HEK293T (cell line): ENCODE results near the gene CDK12.

Source experiments
- ARNT ChIP-seq: fragments of 450-650 bp; IDR thresholded peaks from 2 replicates; pipeline ENCODE4 v1.6.1; 2017; ENCODE audit warnings: mild to moderate bottlenecking
- BHLHE40 ChIP-seq: fragments of 450-650 bp; IDR thresholded peaks from 2 replicates; pipeline ENCODE4 v1.6.1; 2016; ENCODE audit warnings: mild to moderate bottlenecking, moderate library complexity, borderline replicate concordance
- CTBP1 ChIP-seq: fragments of 450-650 bp; IDR thresholded peaks from 2 replicates; pipeline ENCODE4 v1.6.1; 2016; ENCODE audit warnings: borderline replicate concordance
- FOXA1 ChIP-seq: fragments of 450-650 bp; IDR thresholded peaks from 2 replicates; pipeline ENCODE4 v1.6.1; 2016; ENCODE audit warnings: mild to moderate bottlenecking
- FOXK2 ChIP-seq: fragments of 450-650 bp; IDR thresholded peaks from 2 replicates; pipeline ENCODE4 v1.6.1; 2016; ENCODE audit warnings: mild to moderate bottlenecking
- FOXM1 ChIP-seq: fragments of 450-650 bp; IDR thresholded peaks from 2 replicates; pipeline ENCODE4 v1.6.1; 2017; ENCODE audit warnings: mild to moderate bottlenecking, borderline replicate concordance
- HDGF ChIP-seq: fragments of 450-650 bp; IDR thresholded peaks from 2 replicates; pipeline ENCODE4 v1.6.1; 2017; ENCODE audit warnings: antibody characterized with exemption, borderline replicate concordance
- SUZ12 ChIP-seq: fragments of 450-650 bp; IDR thresholded peaks from 2 replicates; pipeline ENCODE4 v1.6.1; 2016; ENCODE audit warnings: mild to moderate bottlenecking
- TARDBP ChIP-seq: fragments of 450-650 bp; IDR thresholded peaks from 2 replicates; pipeline ENCODE4 v1.6.1; 2016
- ZNF384 ChIP-seq: fragments of 450-650 bp; IDR thresholded peaks from 2 replicates; pipeline ENCODE4 v1.6.1; 2016

DNA sequence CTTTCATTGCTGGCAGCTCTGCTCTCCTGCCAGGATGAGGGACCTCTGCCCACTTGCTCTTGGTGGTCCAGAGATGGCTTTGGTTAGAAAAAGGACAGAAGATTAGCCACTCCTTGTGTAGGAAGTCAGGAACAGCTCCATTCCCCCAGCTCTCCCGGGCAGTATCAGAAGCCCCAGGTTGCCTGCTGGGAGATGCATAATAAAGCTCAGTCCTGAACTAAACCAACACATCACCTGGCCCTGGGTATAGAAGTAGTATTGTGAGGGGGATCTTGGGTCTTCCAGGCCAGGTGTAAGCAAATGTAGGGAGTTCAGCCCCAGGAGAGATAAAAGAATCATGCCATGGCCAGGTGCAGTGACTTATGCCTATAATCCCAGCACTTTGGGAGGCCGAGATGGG lies 94.1 kb downstream of the CDK12 start:
- TF ChIP-seq ZNF384, result no peak
- no peak for TF ChIP-seq TARDBP
- TF ChIP-seq ARNT, result no peak
- TF ChIP-seq BHLHE40, result no peak
- TF ChIP-seq FOXA1, result no peak
- TF ChIP-seq FOXM1, result no peak
- no peak for TF ChIP-seq SUZ12
- TF ChIP-seq HDGF, result no peak
- TF ChIP-seq CTBP1, result no peak
- TF ChIP-seq FOXK2, result no peak
